WTC11 (cell line): ENCODE measurements around the gene AGAP3.

Experiments used
- ATF2 ChIP-seq: sonication (generic); formaldehyde crosslinking; IDR thresholded peaks from 2 replicates; pipeline ENCODE4 v1.8.1; 2022; ENCODE audit warnings: low read depth, missing genetic modification reagents, borderline replicate concordance
- CREB1 ChIP-seq: sonication (generic); formaldehyde crosslinking; IDR thresholded peaks from 2 replicates; pipeline ENCODE4 v1.8.0; 2023; ENCODE audit warnings: mild to moderate bottlenecking, missing genetic modification reagents
- CTCF ChIP-seq: fragments of 200-600 bp; IDR thresholded peaks from 2 replicates; pipeline ENCODE4 v1.8.0; 2022; ENCODE audit warnings: antibody characterized with exemption
- ETV6 ChIP-seq: sonication (generic); formaldehyde crosslinking; IDR thresholded peaks from 2 replicates; pipeline ENCODE4 v1.8.1; 2022; ENCODE audit warnings: mild to moderate bottlenecking, missing genetic modification reagents
- JUN ChIP-seq: sonication (generic); formaldehyde crosslinking; IDR thresholded peaks from 2 replicates; pipeline ENCODE4 v1.8.0; 2023; ENCODE audit warnings: mild to moderate bottlenecking, missing genetic modification reagents
- MAX ChIP-seq: sonication (generic); formaldehyde crosslinking; IDR thresholded peaks from 2 replicates; pipeline ENCODE4 v1.8.0; 2022; ENCODE audit warnings: mild to moderate bottlenecking, missing genetic modification reagents
- NR2C2 ChIP-seq: sonication (generic); formaldehyde crosslinking; IDR thresholded peaks from 2 replicates; pipeline ENCODE4 v1.8.0; 2022; ENCODE audit warnings: mild to moderate bottlenecking, missing genetic modification reagents
- RELA ChIP-seq: sonication (generic); formaldehyde crosslinking; IDR thresholded peaks from 2 replicates; pipeline ENCODE4 v1.8.1; 2022; ENCODE audit warnings: missing genetic modification reagents, mild to moderate bottlenecking, borderline replicate concordance
- ZBTB21 ChIP-seq: sonication (generic); formaldehyde crosslinking; IDR thresholded peaks from 2 replicates; pipeline ENCODE4 v1.8.1; 2023; ENCODE audit warnings: mild to moderate bottlenecking, missing genetic modification reagents, borderline replicate concordance
- ZNF263 ChIP-seq: sonication (generic); formaldehyde crosslinking; IDR thresholded peaks from 2 replicates; pipeline ENCODE4 v1.8.1; 2022; ENCODE audit warnings: low read depth, mild to moderate bottlenecking, moderate library complexity, missing genetic modification reagents
- ZNF281 ChIP-seq: sonication (generic); formaldehyde crosslinking; IDR thresholded peaks from 2 replicates; pipeline ENCODE4 v1.8.0; 2023; ENCODE audit warnings: mild to moderate bottlenecking, missing genetic modification reagents
- ZNF416 ChIP-seq: fragments of 250-450 bp; sonication (Bioruptor Pico); IDR thresholded peaks from 2 replicates; pipeline ENCODE4 v1.9.0; 2021; ENCODE audit warnings: mild to moderate bottlenecking, inconsistent platforms

- TF ChIP-seq CTCF (no peak), ATF2 (CRISPR knock-in tag) (no peak), ETV6 (CRISPR knock-in tag) (no peak), NR2C2 (CRISPR knock-in tag) (no peak), ZBTB21 (CRISPR knock-in tag) (no peak), MAX (CRISPR knock-in tag) (no peak), ZNF416 (no peak), JUN (no peak), ZNF281 (no peak), CREB1 (CRISPR knock-in tag) (no peak), ZNF263 (CRISPR knock-in tag) (no peak), RELA (CRISPR knock-in tag) (no peak)
Measured at GRCh38 chr7:151139071-151139790, 53.0 kb downstream of the AGAP3 start.
